HEK293 (cell line): ENCODE results near the gene CD300LG.

Experiments
- EGR2 ChIP-seq: fragments of 450-650 bp; formaldehyde crosslinking; IDR thresholded peaks from 2 replicates; pipeline ENCODE4 v1.5.1; 2016; ENCODE audit warnings: low read depth, missing biosample characterization, missing genetic modification characterization
- HOXC10 ChIP-seq: sonication (generic); formaldehyde crosslinking; IDR thresholded peaks from 2 replicates; pipeline ENCODE4 v1.8.1; 2023; ENCODE audit warnings: mild to moderate bottlenecking, missing genetic modification reagents
- MZF1 ChIP-seq: fragments of 450-650 bp; formaldehyde crosslinking; IDR thresholded peaks from 2 replicates; pipeline ENCODE4 v1.5.1; 2017; ENCODE audit warnings: missing biosample characterization, missing genetic modification characterization, borderline replicate concordance
- ZBTB7A ChIP-seq: fragments of 450-650 bp; formaldehyde crosslinking; IDR thresholded peaks from 2 replicates; pipeline ENCODE4 v1.5.1; 2016; ENCODE audit warnings: low read depth, missing biosample characterization, missing genetic modification characterization
- ZNF366 ChIP-seq: fragments of 450-650 bp; formaldehyde crosslinking; conservative IDR thresholded peaks from 2 replicates; pipeline ENCODE4 v1.5.1; 2016; ENCODE audit warnings: missing biosample characterization, missing genetic modification characterization
- ZNF48 ChIP-seq: fragments of 450-650 bp; formaldehyde crosslinking; IDR thresholded peaks from 2 replicates; pipeline ENCODE4 v1.5.1; 2016; ENCODE audit warnings: missing biosample characterization, missing genetic modification characterization

- TF ChIP-seq ZBTB7A (tag by site-specific recombination): no peak
- TF ChIP-seq ZNF366 (tag by site-specific recombination): no peak
- TF ChIP-seq ZNF48 (tag by site-specific recombination): no peak
- no peak for TF ChIP-seq HOXC10 (CRISPR knock-in tag)
- TF ChIP-seq EGR2 (tag by site-specific recombination): peak; percentile 9; the same call in 1 of the 2 replicates
- no peak for TF ChIP-seq MZF1 (tag by site-specific recombination)
These were observed 65.8 kb downstream of the CD300LG start for GRCh38 chr17:43912635-43913304.
